HG03575 (cell line): ENCODE results near the gene BANP.
A peak's percentile ranks its signal among the peaks of the same experiment; 100 is the strongest.
"Not testable (repeated sequence)": the region's sequence is repeated elsewhere in the genome, so short reads cannot be mapped to it uniquely, and the experiment has no call there.

Experiments
- ATAC-seq: cut with Tn5 transposase; IDR thresholded peaks from one replicate; pipeline ENCODE4 v1.9.1; 2021; ENCODE audit not compliant: unreplicated experiment, insufficient number of reproducible peaks, low FRiP score; ENCODE audit errors: extremely low read depth

BANP gene

DNA sequence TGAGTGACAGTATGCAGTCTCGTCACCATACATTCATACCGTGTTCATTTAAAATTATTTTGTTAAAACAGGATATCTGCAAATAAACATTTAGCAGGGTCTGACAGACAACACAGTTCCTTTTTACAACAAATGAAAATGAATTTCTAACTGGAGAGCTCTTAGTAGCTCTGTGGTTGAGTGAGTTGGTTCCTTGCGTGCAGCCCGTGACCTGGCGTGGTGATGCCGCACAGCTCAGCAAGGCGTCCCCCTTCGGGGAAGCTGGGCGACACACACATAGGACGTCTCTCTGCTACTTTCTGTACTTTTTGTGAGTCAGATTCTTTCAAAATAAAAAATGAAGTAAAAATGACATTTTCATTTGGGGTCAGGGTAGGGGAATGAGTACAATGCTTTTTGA lies 86.1 kb downstream of the BANP start:
- ATAC-seq = not testable (repeated sequence)

GRCh38 chr16:88037876-88038525 lies 86.8 kb downstream of the BANP start:
- ATAC-seq = not testable (repeated sequence)

GRCh38 chr16:88038526-88038908 lies 87.3 kb downstream of the BANP start:
- not testable (repeated sequence) for ATAC-seq

DNA sequence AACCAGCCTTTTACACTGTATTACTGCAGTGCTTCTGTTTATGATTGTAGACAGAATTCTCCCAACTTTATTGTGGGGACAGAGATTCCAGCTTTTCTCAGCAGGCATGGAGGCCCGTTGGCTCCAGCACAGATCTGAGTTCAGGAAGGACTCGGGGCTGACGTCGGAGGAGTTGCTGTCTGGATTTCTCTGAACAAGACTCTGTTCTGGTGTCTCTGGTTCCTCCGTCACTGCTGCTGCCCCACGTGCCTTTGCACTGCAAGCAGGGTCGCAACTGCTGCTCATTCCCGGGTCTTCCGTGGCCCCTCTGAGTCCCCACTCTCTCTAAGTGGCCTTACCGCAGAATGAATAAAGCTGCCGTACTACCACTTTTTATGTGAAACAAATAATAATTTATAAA lies 88.4 kb downstream of the BANP start:
- no peak for ATAC-seq

DNA sequence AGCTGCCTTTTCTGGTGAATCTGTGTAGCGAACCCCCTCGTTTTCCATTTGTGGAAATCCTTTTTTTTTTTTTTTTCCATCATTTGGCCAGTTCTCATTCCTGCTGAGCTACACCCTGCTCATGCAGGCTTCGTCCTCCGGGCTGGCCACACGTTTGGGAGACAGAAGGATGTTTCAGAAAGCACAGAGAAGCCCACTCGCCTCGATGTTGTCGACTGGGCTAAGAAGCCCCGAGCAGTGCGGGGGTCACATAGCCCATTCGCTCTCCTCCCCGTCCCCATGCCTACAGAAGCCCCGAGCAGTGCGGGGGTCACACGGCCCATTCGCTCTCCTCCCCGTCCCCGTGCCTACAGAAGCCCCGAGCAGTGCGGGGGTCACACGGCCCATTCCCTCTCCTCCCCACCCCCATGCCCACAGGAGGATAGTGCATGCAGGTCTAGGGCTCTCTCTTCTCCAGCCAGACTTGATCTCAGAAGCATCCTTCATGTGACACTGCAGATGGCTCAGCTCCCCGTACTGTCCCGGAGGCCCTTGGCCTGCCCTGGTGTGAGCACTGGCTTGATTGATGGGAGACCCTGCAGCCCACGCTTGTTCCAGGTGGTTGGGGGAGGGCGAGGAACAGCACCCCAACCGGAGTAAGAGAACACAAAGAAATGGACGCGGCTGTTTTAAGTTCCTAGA lies 89.1 kb downstream of the BANP start:
- not testable (repeated sequence) for ATAC-seq

DNA sequence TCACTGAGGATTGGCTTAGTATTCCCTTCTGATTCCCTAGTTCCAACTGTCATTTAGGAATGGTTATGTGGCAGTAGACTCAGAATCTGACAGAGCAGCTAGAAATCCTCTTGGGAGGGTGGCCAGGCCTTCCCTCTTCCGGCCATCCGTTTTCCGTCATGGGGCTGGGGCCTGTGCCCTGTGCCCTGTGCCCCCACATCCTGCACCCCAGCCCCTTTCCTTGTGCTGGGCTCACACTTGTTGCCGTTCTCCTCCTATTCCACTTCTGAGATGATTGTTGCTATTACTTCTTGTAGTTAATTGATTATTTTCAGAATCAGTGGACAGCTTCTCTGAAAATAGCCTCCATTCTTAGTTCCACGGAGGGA lies 89.6 kb downstream of the BANP start:
- ATAC-seq = not testable (repeated sequence)

GRCh38 chr16:88041506-88041905 lies 90.3 kb downstream of the BANP start:
- ATAC-seq = not testable (repeated sequence)

- not testable (repeated sequence) for ATAC-seq
Measured at GRCh38 chr16:88041986-88042562, 90.8 kb downstream of the BANP start.

- not testable (repeated sequence) for ATAC-seq
Measured at GRCh38 chr16:88043208-88043910, 92.1 kb downstream of the BANP start.

- ATAC-seq = not testable (repeated sequence)
Measured at GRCh38 chr16:88044121-88044581, 92.9 kb downstream of the BANP start.

DNA sequence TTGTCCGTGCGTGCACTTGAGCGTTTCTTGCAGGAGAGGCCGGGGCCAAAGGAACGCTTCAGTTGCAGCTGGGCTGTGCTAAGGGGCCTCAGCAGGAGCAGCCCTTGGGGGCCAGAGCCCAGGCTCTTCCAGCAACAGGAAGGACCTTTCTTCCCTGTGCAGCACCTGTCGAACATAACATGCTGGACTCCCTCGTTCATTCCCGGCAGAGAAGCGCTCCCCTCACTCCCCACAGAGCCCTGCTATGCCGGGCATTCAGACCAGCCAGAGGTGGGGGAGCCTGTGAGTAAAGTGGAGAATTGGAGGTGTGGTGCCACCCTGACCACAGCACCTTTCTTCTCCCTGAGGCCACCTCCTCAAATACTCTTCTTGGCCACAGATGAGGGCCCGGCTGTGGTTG lies 94.1 kb downstream of the BANP start:
- ATAC-seq = not testable (repeated sequence)

DNA sequence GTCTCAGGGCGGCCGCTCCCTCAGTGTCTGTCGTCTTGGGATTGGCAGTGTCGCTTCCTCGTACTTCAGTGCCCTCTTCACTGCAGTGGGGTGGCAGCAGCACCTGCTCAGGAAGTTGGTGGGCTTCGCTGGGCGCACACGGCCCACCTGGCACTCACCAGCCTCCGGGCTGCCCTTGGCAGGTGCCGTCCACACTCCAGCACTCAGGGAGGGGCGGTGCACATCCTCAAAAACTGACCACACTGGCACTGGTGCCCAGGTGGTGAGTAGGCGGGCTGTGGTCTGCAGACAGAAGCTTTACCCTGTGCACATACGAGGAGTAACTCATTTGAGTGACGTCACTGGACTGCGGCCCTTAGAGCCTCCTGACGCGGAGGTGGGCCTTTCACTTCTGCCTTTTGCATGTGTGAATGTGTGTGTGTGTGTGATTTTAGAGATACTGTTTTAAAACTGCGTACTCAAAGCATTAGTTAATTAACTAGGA lies 94.6 kb downstream of the BANP start:
- peak; percentile 35 for ATAC-seq

- ATAC-seq = no peak
Measured at GRCh38 chr16:88047462-88047861, 96.2 kb downstream of the BANP start.

GRCh38 chr16:88048985-88049384 lies 97.8 kb downstream of the BANP start:
- no peak for ATAC-seq

- no peak for ATAC-seq
Measured at GRCh38 chr16:88049561-88050545, 98.6 kb downstream of the BANP start.

GRCh38 chr16:88050952-88051660 lies 99.9 kb downstream of the BANP start:
- no peak for ATAC-seq

DNA sequence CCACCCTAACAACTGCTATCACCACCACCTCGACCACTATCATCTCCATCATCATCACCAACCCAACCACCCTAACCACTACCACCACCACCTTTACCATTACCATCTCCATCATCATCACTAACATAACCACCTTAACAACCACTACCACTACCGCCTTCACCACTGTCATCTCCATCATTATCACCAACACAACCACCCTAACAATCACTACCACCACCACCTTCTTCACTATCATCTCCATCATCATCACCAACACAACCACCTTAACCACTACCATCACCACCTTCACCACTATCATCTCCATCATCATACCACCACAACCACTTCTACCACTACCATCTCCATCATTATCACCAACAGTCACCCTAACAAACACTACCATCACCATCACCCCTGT lies 101.4 kb downstream of the BANP start:
- ATAC-seq = no peak

DNA sequence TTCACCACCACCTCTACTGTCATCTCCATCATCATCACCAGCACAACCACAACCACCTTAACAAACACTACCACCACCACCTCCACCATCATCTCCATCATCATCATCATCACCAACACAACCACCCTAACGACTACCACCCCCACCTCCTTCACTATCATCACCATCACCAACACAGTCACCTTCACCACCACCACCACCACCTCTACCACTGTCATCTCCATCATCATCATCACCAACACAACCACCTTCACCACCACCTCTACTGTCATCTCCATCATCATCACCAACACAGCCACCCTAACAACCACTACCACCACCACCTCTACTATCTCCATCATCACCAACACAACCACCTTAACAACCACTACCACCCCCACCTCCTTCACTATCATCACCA lies 102.2 kb downstream of the BANP start:
- not testable (repeated sequence) for ATAC-seq
